GM18870 (cell line): ENCODE data around the gene PLAAT3.
"Not testable (repeated sequence)": the region's sequence is repeated elsewhere in the genome, so short reads cannot be mapped to it uniquely, and the experiment has no call there.

ENCODE experiments used
- ATAC-seq: cut with Tn5 transposase; IDR thresholded peaks from one replicate; pipeline ENCODE4 v1.9.1; 2021; ENCODE audit warnings: moderate library complexity; ENCODE audit not compliant: unreplicated experiment

PLAAT3 gene

DNA sequence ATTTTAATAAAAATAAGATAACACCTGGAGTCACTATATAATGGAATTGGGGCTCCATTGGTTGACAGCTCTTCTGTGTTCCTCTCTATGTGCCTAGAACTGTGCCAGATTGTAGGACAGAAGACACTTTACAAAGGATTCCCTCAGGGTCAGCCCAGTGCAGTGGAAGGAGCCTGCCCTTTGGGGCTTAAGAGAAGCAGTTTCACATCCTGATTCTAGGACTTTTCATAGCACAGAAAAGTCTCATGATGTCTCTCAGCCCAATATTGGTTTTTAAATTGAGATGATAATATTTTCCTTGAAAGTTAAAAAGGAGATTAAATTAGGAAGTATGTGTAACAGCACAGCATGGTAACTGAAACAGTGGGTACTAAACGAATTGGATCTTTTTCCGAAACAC, 70.5 kb downstream of the PLAAT3 start:
- no peak for ATAC-seq

DNA sequence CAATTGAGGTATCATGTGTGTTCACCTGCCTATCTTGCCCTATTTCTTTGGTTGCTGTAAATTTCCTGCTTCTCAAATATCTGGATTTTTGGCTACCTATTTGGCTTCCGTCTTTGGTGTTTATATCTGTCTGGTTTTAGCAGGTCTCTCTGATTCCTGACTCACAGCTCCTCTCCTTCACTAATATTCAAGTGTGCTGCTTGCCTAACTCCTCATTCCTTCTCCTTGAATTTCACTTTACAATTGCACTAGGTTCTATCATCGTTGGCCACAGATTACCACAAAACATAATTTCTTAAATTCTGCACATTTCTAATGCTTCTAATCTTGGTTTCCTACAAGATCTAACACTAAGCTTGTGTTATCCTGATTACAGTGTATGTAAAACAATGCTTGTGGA, 71.7 kb downstream of the PLAAT3 start:
- not testable (repeated sequence) for ATAC-seq

DNA sequence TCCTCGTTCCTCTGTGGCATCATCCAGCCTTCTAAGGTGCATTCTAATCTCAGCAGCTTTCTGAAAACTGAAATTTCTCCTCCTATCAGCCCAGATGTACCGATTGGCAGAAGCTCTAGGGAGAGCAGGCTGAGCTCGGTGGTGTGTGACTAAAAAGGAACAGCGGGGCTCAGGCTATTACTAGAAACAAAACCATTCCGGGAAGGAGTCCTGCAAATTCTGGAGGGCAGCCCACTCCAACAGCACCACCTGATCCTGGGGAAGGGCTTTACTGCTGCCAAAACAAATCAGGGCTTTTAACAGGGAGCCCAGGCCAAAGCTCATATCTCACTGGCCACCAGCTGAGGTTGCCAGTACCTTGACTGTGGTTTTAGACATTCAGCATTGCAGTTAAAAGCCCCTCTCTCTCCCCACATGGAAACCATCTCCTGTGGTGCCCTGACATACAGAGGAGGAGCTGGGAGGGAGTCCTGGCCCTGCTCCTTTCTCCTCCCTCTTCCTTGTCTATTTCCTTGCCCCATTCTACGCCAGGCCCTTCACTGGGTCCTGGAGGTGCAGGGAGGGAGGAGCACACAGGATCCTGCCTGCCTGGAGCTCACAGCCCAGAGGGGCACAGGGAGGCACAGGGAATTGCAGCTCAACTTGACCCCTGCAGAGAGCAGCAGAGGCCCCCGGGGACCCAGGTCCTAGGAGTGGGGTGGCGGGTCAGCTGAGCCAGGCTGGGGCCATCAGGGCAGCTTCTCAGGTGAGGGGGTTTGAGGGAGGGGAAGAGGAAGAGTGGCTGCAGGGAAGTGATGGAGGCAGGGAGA, 76.7 kb downstream of the PLAAT3 start:
- no peak for ATAC-seq

DNA sequence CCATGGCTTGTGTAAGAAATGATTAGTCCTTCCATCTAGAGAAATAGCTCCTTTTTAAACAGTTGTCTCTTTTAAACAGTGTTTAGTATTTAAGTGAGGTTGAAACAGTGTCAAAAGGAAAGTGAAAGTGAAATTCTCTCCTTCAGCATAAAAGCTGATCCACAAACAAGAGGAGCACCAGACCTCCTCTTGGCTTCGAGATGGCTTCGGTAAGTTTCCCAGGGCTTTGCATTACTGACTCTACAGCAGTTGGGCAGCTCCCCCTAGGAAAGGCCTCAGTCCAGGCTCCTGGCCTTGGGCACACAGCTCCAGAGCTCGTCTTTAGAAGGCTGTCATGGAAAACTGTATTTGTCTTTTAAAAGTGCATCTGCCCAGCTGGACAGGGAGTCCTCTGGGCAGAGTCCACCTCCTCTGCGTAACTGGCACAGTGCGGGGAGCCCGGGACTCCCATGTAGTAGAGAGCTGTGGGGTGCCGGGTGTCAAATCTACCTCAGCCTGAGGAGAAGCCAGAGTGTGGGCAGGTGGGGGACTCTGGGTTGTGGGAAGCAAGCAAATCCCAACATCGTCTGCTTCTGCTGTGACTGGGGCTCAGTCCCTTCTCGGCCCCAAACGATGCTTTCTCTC, 77.5 kb downstream of the PLAAT3 start, which contains the start of gene PLAAT4:
Gene PLAAT4, plus strand, starts transcription at position 140 of the 624 bp plus-strand sequence. Its CDS starts 61 bp downstream, at position 201.
- no peak for ATAC-seq

DNA sequence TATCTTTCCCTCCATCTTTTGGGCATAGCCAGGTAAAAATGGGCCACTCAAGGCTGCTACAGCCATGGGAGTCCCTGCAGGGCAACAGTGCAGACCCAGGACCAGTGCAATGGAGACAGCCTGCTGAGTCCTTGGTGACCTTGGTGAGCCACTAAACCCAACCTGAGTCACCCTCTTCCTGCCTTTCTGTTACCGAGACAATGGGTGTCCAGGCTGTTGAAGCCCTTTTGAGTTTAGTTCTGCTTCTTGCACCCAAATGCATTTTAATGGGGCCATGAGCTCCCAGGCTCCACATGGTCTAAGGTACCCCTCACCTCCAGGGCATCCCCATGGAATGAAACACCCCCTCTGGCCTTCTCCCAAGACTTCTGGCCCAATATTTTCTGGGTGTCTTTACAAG, 78.5 kb downstream of the PLAAT3 start:
- no peak for ATAC-seq

DNA sequence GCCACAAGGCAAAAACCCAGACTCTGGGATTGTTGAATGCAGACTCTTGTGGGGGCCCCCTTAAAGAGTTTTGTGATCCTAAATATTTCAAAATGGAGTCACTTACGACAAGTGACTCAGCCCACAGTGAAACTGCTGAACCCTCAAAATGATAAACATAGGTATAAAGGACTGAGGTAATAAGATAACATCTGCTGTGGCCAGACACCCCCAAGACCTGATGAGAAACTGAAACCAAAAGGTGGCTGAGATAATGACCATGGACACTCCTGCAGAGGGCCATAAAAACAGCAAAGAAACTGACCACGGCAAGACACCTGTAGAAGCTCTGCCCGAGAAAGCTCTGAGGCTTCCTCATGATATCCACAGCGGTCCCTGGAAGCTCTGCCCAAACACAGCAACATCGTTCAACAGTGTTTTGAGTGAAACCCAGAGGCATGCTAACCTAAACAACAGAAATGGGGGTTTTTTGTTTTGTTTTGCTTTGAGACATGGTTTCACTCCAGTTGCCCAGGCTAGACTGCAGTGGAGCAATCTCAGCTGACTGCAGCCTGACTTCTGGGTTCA, 79.3 kb downstream of the PLAAT3 start:
- ATAC-seq, result no peak

DNA sequence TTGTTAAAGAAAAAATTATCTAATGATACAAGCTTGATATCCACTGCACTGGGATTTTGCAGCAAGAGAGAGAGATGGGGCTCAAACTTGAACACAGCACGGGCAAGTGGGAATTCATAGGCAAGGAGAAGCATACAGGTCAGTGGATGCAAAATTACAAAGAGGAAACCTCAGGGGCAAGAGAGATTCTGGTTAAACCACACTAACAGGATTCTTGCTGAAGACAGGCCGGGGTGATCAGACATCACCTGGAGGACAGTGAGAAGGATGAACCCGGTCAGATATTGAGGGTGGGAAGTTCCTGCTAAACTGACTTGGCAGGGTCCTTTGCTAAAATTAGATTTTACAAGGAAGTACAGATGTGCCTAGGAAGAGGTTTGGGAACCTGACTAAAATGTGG, 80.2 kb downstream of the PLAAT3 start:
- no peak for ATAC-seq

DNA sequence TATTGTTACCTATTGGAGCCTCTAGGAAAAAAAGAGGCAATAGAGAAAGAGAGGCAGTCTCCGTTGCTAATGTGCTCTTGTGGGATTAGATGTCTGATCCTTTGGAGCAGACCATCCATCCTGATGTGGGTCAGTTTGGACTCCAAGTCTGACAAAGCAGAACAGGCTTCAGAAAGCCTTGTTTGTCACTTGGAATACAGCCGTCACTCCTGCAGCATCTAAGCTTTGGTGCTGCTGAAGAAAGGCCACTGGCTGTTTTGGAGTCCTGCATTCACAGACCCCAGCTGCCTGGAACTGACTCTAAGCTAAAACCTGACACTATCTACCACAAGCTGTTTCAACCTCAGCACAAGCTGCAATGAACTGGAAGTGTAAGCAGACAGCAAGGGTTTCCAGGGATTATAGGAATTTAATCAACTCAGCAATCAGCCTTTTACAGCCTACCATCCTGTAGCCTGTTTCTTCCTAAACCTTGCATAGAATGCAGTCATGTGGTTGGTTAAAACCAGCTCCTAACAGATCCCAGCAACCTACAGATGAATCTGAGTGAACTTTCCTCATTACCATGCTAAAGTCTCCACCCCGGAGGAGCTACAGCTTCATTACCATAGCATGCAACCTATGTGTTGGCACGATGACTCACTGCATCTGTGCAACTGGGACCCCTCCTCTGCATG, 81.3 kb downstream of the PLAAT3 start:
- no peak for ATAC-seq

DNA sequence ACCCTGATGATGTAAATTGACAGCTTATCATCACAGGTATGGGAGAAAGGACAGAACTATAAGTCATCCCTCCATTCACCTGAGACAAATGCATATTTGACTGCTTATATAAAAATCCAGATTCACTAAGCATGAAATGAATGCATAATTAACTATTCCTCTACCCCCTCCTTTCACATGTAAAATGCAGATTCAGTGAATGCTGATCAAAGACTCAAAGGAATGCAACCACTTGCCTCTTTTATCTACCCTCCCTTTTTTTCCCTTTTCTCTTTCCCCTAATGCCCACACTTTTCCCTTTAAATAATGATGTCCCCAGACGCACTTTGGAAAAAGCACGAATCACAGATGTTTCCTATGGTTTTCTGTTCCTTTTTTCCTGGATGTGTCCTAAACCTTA, 82.1 kb downstream of the PLAAT3 start:
- no peak for ATAC-seq

DNA sequence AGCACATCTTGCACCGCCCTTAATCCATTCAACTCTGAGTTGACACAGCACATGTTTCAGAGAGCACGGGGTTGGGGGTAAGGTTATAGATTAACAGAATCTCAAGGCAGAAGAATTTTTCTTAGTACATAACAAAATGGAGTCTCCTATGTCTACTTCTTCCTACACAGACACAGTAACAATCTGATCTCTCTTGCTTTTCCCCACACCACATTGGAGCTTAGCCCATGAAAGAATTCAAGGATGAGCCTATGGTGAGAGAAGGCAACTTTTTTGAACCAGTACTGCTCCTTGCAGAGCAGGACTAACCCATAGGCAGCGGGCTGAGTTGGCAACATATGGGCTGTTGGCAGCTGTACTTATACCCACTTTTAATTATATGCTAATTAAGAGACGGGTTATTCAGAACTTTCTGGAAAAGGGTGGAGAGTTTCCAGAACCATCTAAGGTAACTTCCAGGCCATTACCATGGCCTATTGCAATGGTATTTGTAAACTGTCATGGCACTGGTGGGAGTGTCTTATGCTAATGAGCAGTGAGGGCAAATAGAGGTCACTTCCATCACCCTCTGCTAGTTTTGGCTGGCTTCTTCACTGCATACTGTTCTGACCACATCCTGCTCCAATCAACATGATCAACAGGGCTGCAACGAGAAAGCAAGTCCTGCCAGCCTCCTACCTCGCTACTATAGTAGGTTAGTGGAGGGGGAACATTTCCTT, 83.0 kb downstream of the PLAAT3 start:
- not testable (repeated sequence) for ATAC-seq

DNA sequence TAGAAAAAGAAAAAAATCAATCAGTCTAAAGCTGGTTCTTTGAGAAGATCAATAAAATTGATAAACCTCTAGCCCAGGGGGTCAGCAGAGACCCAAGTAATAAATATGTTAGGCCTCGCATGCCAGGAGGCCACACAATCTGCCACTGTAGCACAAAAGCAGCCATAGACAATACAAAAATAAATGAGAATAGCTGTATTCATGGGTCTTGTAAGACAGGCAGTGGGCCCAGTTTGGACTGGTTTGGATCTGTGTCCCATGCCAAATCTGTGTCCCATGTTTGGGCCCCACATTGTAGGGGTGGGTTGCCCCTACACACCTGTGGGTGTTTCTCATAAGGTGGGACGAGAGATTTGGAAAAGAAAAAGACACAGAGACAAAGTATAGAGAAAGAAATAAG, 84.2 kb downstream of the PLAAT3 start:
- no peak for ATAC-seq

DNA sequence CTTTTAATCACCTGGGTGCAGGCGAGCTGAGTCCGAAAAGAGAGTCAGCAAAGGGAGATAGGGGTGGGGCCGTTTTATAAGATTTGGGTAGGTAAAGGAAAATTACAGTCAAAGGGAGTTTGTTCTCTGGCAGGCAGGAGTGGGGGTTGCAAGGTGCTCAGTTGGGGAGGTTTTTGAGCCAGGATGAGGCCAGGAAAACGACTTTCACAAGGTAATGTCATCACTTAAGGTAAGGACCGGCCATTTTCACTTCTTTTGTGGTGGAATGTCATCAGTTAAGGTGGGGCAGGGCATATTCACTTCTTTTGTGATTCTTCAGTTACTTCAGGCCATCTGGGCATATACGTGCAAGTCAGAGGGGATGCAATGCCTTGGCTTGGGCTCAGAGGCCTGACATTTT, 84.9 kb downstream of the PLAAT3 start:
- ATAC-seq, result not testable (repeated sequence)

DNA sequence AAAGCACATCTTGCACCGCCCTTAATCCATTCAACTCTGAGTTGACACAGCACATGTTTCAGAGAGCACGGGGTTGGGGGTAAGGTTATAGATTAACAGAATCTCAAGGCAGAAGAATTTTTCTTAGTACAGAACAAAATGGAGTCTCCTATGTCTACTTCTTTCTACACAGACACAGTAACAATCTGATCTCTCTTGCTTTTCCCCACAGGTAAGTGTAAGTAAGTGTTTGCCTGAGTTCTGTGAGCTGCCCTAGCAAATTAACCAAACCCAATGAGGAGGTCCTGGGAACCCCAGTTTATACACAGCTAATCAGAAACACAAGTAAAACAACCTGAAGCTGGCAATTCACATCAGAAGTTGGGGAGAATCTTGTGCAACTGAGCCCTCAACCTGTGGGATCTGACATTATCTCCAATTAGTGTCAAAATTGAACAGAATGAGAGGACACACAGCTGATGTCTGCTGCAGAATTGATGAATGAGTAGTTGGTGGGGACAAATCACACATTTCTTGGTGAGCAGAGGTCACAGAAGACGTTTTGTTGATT, 85.4 kb downstream of the PLAAT3 start:
- not testable (repeated sequence) for ATAC-seq

DNA sequence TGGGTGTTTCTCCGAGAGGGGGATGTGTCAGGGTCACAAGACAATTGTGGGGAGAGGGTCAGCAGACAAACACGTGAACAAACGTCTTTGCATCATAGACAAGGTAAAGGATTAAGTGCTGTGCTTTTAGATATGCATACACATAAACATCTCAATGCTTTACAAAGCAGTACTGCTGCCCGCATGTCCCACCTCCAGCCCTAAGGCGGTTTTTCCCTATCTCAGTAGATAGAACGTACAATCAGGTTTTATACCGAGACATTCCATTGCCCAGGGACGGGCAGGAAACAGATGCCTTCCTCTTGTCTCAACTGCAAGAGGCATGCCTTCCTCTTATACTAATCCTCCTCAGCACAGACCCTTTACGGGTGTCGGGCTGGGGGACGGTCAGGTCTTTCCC, 86.1 kb downstream of the PLAAT3 start:
- not testable (repeated sequence) for ATAC-seq

DNA sequence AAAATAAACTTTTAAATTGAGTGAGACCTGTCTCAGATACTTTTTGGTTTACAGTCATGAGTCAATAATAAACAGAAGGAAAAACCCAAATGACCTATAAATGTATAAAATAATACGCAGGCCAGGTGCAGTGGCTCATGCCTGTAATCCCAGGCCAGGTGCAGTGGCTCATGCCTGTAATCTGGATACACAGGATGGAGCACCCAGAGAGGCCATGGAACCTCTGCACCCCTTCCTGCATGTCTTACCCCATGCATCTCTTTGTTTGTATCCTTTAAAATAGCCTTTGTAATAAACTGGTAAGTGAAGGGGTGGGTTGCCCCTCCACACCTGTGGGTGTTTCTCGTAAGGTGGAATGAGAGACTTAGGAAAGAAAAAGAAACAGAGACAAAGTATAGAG, 86.6 kb downstream of the PLAAT3 start:
- no peak for ATAC-seq
